IMR-90 (cell line): ENCODE data around the gene SFR1. TPM values are rescaled to one million over a fixed set of nuclear protein-coding genes. Genes with fewer than 3 reads are reported as not detected.

Source experiments
- ATAC-seq: fragments of 200-7000 bp; cut with Tn5 transposase; 2 replicates; pipeline ENCODE4 v1.9.1; 2020; ENCODE audit warnings: low read depth, mild to moderate bottlenecking, moderate library complexity
- BruUV-seq: library from RNA; stranded (reverse); fragments of 400-500 nt; replicated peaks from 2 replicates; lab custom pipeline; 2021; lab: Mats Ljungman, UMichigan
- CTCF ChIA-PET: fragments of 300-600 bp; formaldehyde crosslinking; extraction: SDS; loops from one replicate; lab custom pipeline; 2021; ENCODE audit warnings: antibody characterized with exemption; lab: Yijun Ruan, JAX
- POLR2A ChIA-PET: fragments of 300-600 bp; sonication (Branson Sonifier 250); formaldehyde crosslinking; loops from one replicate; lab custom pipeline; 2022; ENCODE audit warnings: antibody characterized with exemption; ENCODE audit not compliant: unreplicated experiment; lab: Charles Lee
- DNase-seq: peaks from one replicate; pipeline ENCODE4 v3.0.0; 2013
- H2AFZ ChIP-seq: replicated peaks from 2 replicates; pipeline ENCODE3; 2013; ENCODE audit warnings: low read length, mild to moderate bottlenecking; ENCODE audit not compliant: poor library complexity
- H2AK5ac ChIP-seq: 2 replicates; pipeline ENCODE4 v1.6.1; 2013; ENCODE audit warnings: low read depth, low read length, inconsistent platforms
- H2AK9ac ChIP-seq: replicated peaks from 2 replicates; pipeline ENCODE3; 2013; ENCODE audit warnings: mild to moderate bottlenecking, low read depth, low read length, moderate library complexity; ENCODE audit not compliant: poor library complexity
- H2BK120ac ChIP-seq: 2 replicates; pipeline ENCODE4 v1.6.1; 2013; ENCODE audit warnings: low read depth, low read length, inconsistent platforms
- H2BK15ac ChIP-seq: 3 replicates; pipeline ENCODE4 v1.6.1; 2013; ENCODE audit warnings: low read depth, low read length, inconsistent platforms
- H2BK20ac ChIP-seq: 2 replicates; pipeline ENCODE4 v1.6.1; 2013; ENCODE audit warnings: low read depth, mild to moderate bottlenecking, inconsistent platforms, low read length, moderate library complexity
- H2BK5ac ChIP-seq: 2 replicates; pipeline ENCODE4 v1.6.1; 2013; ENCODE audit warnings: mild to moderate bottlenecking, low read depth, low read length, inconsistent platforms; ENCODE audit not compliant: poor library complexity, severe bottlenecking
- H3K14ac ChIP-seq: replicated peaks from 2 replicates; pipeline ENCODE4 v1.6.1; 2013; ENCODE audit warnings: low read depth, low read length, inconsistent platforms
- H3K18ac ChIP-seq: 2 replicates; pipeline ENCODE4 v1.6.1; 2013; ENCODE audit warnings: low read depth, low read length, control low read depth
- H3K23ac ChIP-seq: 2 replicates; pipeline ENCODE4 v1.6.1; 2013; ENCODE audit warnings: low read depth, low read length, inconsistent platforms
- H3K27ac ChIP-seq: 2 replicates; pipeline ENCODE4 v1.5.1; 2013; ENCODE audit warnings: mild to moderate bottlenecking, control low read depth, low read length; ENCODE audit not compliant: insufficient read depth
- H3K27me3 ChIP-seq: 2 replicates; pipeline ENCODE4 v1.6.1; 2013; ENCODE audit warnings: low read length; ENCODE audit not compliant: control insufficient read depth, insufficient read depth
- H3K36me3 ChIP-seq: 2 replicates; pipeline ENCODE4 v1.6.1; 2013; ENCODE audit warnings: low read length, mixed read lengths; ENCODE audit not compliant: control insufficient read depth, insufficient read depth
- H3K4ac ChIP-seq: 2 replicates; pipeline ENCODE4 v1.6.1; 2013; ENCODE audit warnings: low read depth, low read length, inconsistent platforms
- H3K4me1 ChIP-seq: 2 replicates; pipeline ENCODE4 v1.6.1; 2013; ENCODE audit warnings: low read length, mixed read lengths; ENCODE audit not compliant: control insufficient read depth, insufficient read depth
- H3K4me2 ChIP-seq: 2 replicates; pipeline ENCODE4 v1.6.1; 2013; ENCODE audit warnings: low read depth, mild to moderate bottlenecking, control low read depth, low read length, moderate library complexity
- H3K4me3 ChIP-seq: 2 replicates; pipeline ENCODE4 v1.5.1; 2013; ENCODE audit warnings: low read depth, mild to moderate bottlenecking, control low read depth, low read length, moderate library complexity; ENCODE audit not compliant: insufficient read depth
- H3K56ac ChIP-seq: 2 replicates; pipeline ENCODE4 v1.6.1; 2013; ENCODE audit warnings: low read length, inconsistent platforms; ENCODE audit not compliant: insufficient read depth; ENCODE audit errors: extremely low read depth
- H3K79me1 ChIP-seq, 2 experiments: 2 replicates each; pipeline ENCODE4 v1.6.1; 2013; ENCODE audit warnings: low read length in 2 of 2, inconsistent platforms in 1 of 2, low read depth in 1 of 2
- H3K9ac ChIP-seq: 2 replicates; pipeline ENCODE4 v1.6.1; 2013; ENCODE audit warnings: low read depth, low read length, control low read depth
- H3K9me1 ChIP-seq: 2 replicates; pipeline ENCODE4 v1.6.1; 2013; ENCODE audit warnings: low read length, inconsistent platforms; ENCODE audit not compliant: insufficient read depth
- H3K9me3 ChIP-seq: 2 replicates; pipeline ENCODE4 v1.6.1; 2013; ENCODE audit warnings: low read length; ENCODE audit not compliant: control insufficient read depth, insufficient read depth
- H4K20me1 ChIP-seq: 2 replicates; pipeline ENCODE4 v1.6.1; 2013; ENCODE audit warnings: low read length, inconsistent platforms; ENCODE audit not compliant: insufficient read depth
- H4K5ac ChIP-seq: 2 replicates; pipeline ENCODE4 v1.6.1; 2013; ENCODE audit warnings: mild to moderate bottlenecking, low read depth, low read length, control low read depth
- H4K8ac ChIP-seq, 2 experiments: 2 replicates each; pipeline ENCODE4 v1.6.1; 2013; ENCODE audit warnings: low read depth in 2 of 2, low read length in 2 of 2, control low read depth in 1 of 2, inconsistent platforms in 1 of 2
- H4K91ac ChIP-seq: 2 replicates; pipeline ENCODE4 v1.6.1; 2013; ENCODE audit warnings: low read depth, low read length, inconsistent platforms; ENCODE audit not compliant: insufficient read depth
- BHLHE40 ChIP-seq: fragments of 150-350 bp; IDR thresholded peaks from 2 replicates; pipeline ENCODE4 v1.6.1; 2016; ENCODE audit warnings: mild to moderate bottlenecking, low read depth, low read length
- CEBPB ChIP-seq: IDR thresholded peaks from 2 replicates; pipeline ENCODE4 v1.6.1; 2012; ENCODE audit warnings: low read depth, low read length, improper control_type of control experiment
- CTCF ChIP-seq: conservative IDR thresholded peaks from 2 replicates; pipeline ENCODE4 v1.5.1; 2012; ENCODE audit warnings: mild to moderate bottlenecking, low read depth, low read length, improper control_type of control experiment
- ELK1 ChIP-seq: fragments of 150-350 bp; IDR thresholded peaks from 2 replicates; pipeline ENCODE4 v1.6.1; 2016; ENCODE audit warnings: low read depth, mild to moderate bottlenecking, low read length, moderate library complexity, borderline replicate concordance
- FOS ChIP-seq: fragments of 150-350 bp; IDR thresholded peaks from 2 replicates; pipeline ENCODE4 v1.6.1; 2016; ENCODE audit warnings: low read depth, low read length
- MAFK ChIP-seq: IDR thresholded peaks from 2 replicates; pipeline ENCODE4 v1.6.1; 2012; ENCODE audit warnings: low read depth, low read length, improper control_type of control experiment
- MAZ ChIP-seq: IDR thresholded peaks from 2 replicates; pipeline ENCODE4 v1.6.1; 2012; ENCODE audit warnings: low read depth, mild to moderate bottlenecking, low read length, improper control_type of control experiment, moderate library complexity, borderline replicate concordance
- MXI1 ChIP-seq: IDR thresholded peaks from 2 replicates; pipeline ENCODE4 v1.6.1; 2012; ENCODE audit warnings: low read depth, mild to moderate bottlenecking, low read length, moderate library complexity, borderline replicate concordance
- RAD21 ChIP-seq: IDR thresholded peaks from 2 replicates; pipeline ENCODE4 v1.6.1; 2012; ENCODE audit warnings: low read length, improper control_type of control experiment
- RCOR1 ChIP-seq: IDR thresholded peaks from 2 replicates; pipeline ENCODE4 v1.6.1; 2012; ENCODE audit warnings: mild to moderate bottlenecking, low read length, improper control_type of control experiment; ENCODE audit not compliant: insufficient replicate concordance
- SMC3 ChIP-seq: fragments of 150-350 bp; IDR thresholded peaks from 2 replicates; pipeline ENCODE4 v1.6.1; 2016; ENCODE audit warnings: low read depth, mild to moderate bottlenecking, antibody characterized with exemption, low read length, moderate library complexity
- USF2 ChIP-seq: fragments of 150-350 bp; IDR thresholded peaks from 2 replicates; pipeline ENCODE4 v1.6.1; 2017; ENCODE audit warnings: mild to moderate bottlenecking, antibody characterized with exemption, low read length, low read depth
- WGBS, 2 experiments: methylation state at CpG; one replicate each; pipeline versions ENCODE4 v1.1.5 to v1.1.7; 2013; ENCODE audit warnings: missing lambda C conversion rate in 2 of 2; ENCODE audit not compliant: insufficient read length in 1 of 2; ENCODE audit errors: extremely low coverage in 2 of 2; 5-methylcytosine and 5-hydroxymethylcytosine counted together
- dilution Hi-C: fragments of 300-500 bp; cut with HindIII; formaldehyde crosslinking; loops from one replicate; pipeline ENCODE4 v1.14.3; 2018; ENCODE audit warnings: low sequenced_read_pairs; ENCODE audit not compliant: unreplicated experiment
- in situ Hi-C: fragments of 300-500 bp; cut with MboI; formaldehyde crosslinking; loops from 3 replicates; pipeline ENCODE4 v1.14.3; 2019; ENCODE audit warnings: low sequenced_read_pairs, inconsistent platforms, mixed read lengths
- intact Hi-C: fragments of 100-400 bp; cut with micrococcal nuclease; formaldehyde crosslinking; loops from 2 replicates; pipeline ENCODE4 v1.10.0; 2022
- polyA plus RNA-seq, 3 experiments: library from polyadenylated mRNA; depleted of rRNA; stranded (reverse); fragments of >200 nt; gene quantifications; 2 replicates each; pipeline ENCODE4 v1.2.3, GENCODE V29; 2012; ENCODE audit warnings: low replicate concordance in 1 of 3
- total RNA-seq: library from RNA; depleted of rRNA; stranded (reverse); fragments of >200 nt; gene quantifications from 2 replicates; pipeline ENCODE4 v1.2.3, GENCODE V29; 2012

The SFR1 gene
- total and polyA plus RNA-seq, 2 of the 4 experiments (the other 2 are of a cell fraction), result 1.6 to 2.3 TPM

GRCh38 chr10:104088239-104088638 is 33.7 kb upstream of the SFR1 start:
- Histone ChIP-seq H4K91ac (no peak overlapping the region), H3K4me1 (no peaks in the 10 kb centered on the region; the same call in 1 of the 2 replicates), H4K20me1 (no peaks in the 10 kb centered on the region), H3K4me2 (no peak overlapping the region), H2BK120ac (no peak overlapping the region), H3K4me3 (no peak overlapping the region), H3K18ac (no peak overlapping the region), H3K23ac (no peak overlapping the region), H3K79me1 (no peaks in the 10 kb centered on the region), H2AFZ (no peak overlapping the region), H2BK5ac (no peak overlapping the region), H3K9ac (no peak overlapping the region), H4K5ac (no peak overlapping the region), H3K27ac (no peak overlapping the region), H4K8ac (no peak overlapping the region), H3K36me3 (no peaks in the 10 kb centered on the region), H3K14ac (no peak overlapping the region), H2AK5ac (no peak overlapping the region), H3K27me3 (no peaks in the 10 kb centered on the region; the same call in 1 of the 2 replicates), H3K9me1 (0 out of 2 replicates have a peak, but pooled peaks cover 4% of the 10 kb centered on the region), H3K9me3 (no peaks in the 10 kb centered on the region), H3K56ac (no peak overlapping the region), H2AK9ac (no peak overlapping the region), H2BK15ac (no peak overlapping the region), H2BK20ac (no peak overlapping the region), H3K4ac (no peak overlapping the region)
- POLR2A ChIA-PET, result no interaction called here
- ATAC-seq (no peak), DNase-seq (no peak)
- in situ Hi-C loops (no loop called here), intact Hi-C loops (no loop called here), dilution Hi-C loops (no loop called here)
- BruUV-seq, result no TSS peak
- WGBS, 2 experiments, result no CpG with 5 or more reads among the region's 5 CpGs
- TF ChIP-seq MXI1 (no peak), RCOR1 (no peak), BHLHE40 (no peak), CTCF (no peak), MAZ (no peak), FOS (no peak), SMC3 (no peak), ELK1 (no peak), USF2 (no peak), MAFK (no peak), CEBPB (no peak), RAD21 (no peak)
- CTCF ChIA-PET, result interaction anchor here (1.4 kb wide), 1 partner anchor 29 kb away, joined by 4 read pairs; no protein-coding TSS in a partner anchor
